ENCODE data around the gene SYNJ2.
"Not testable (repeated sequence)": the region's sequence is repeated elsewhere in the genome, so short reads cannot be mapped to it uniquely, and the experiment has no call there.

SYNJ2 gene

GRCh38 chr6:157959451-157960227 lies 22.0 kb upstream of the SYNJ2 start:
- DNase-seq, result no peak

- no peak for DNase-seq
Observed at GRCh38 chr6:157961153-157961831, 20.4 kb upstream of the SYNJ2 start.

- no peak for DNase-seq
Observed at GRCh38 chr6:157961832-157962575, 19.7 kb upstream of the SYNJ2 start.

GRCh38 chr6:157962601-157963302 lies 18.9 kb upstream of the SYNJ2 start:
- DNase-seq, result no peak

- DNase-seq, result no peak
Observed at GRCh38 chr6:157964100-157964499, 17.6 kb upstream of the SYNJ2 start.

- DNase-seq, result no peak
Observed at GRCh38 chr6:157965387-157965786, 16.3 kb upstream of the SYNJ2 start.

GRCh38 chr6:157966589-157966977 lies 15.1 kb upstream of the SYNJ2 start:
- DNase-seq, result no peak

GRCh38 chr6:157967020-157967419 lies 14.6 kb upstream of the SYNJ2 start:
- DNase-seq, result no peak

- DNase-seq, result no peak
Observed at GRCh38 chr6:157967486-157967885, 14.2 kb upstream of the SYNJ2 start.

GRCh38 chr6:157972177-157972576 lies 9.5 kb upstream of the SYNJ2 start:
- DNase-seq, result not testable (repeated sequence)

- DNase-seq, result no peak
Observed at GRCh38 chr6:157974341-157974894, 7.2 kb upstream of the SYNJ2 start.

GRCh38 chr6:157974967-157975366 lies 6.7 kb upstream of the SYNJ2 start:
- no peak for DNase-seq

- no peak for DNase-seq
Observed at GRCh38 chr6:157975456-157975855, 6.2 kb upstream of the SYNJ2 start.

- no peak for DNase-seq
Observed at GRCh38 chr6:157976345-157977175, 5.1 kb upstream of the SYNJ2 start.

GRCh38 chr6:157977176-157977804 lies 4.4 kb upstream of the SYNJ2 start:
- no peak for DNase-seq

GRCh38 chr6:157978021-157978783 lies 3.5 kb upstream of the SYNJ2 start:
- DNase-seq, result no peak

GRCh38 chr6:157980288-157981131 lies 1.2 kb upstream of the SYNJ2 start:
- no peak for DNase-seq

GRCh38 chr6:157981132-157981394 lies 600 bp upstream of the SYNJ2 start:
- no peak for DNase-seq

GRCh38 chr6:157982102-157982562 lies 469 bp downstream of the SYNJ2 start:
- no peak for DNase-seq
